Spleen (tissue), 11 donors: Measurements from ENCODE around the gene WNT2B. TPM values are rescaled to one million over a fixed set of nuclear protein-coding genes. Genes with fewer than 3 reads are reported as not detected.

Experiments used
- DNase-seq: peaks from one replicate; pipeline ENCODE4 v3.0.0-alpha.2; 2020
- H3K27ac ChIP-seq, 8 donors: fragments of 200-600 bp; sonication (generic) in 7 of 8; 1 replicate in 4 of 8; 2 replicates in 4 of 8; pipeline versions ENCODE4 v1.5.0 to v1.8.0; 2016 to 2021; ENCODE audit warnings: inconsistent platforms in 4 of 8, mild to moderate bottlenecking in 4 of 8, moderate library complexity in 1 of 8
- H3K27me3 ChIP-seq, 7 donors: fragments of 200-600 bp; sonication (generic) in 6 of 7; replicated peaks in 1 of 7; 1 replicate in 4 of 7; 2 replicates in 3 of 7; pipeline versions ENCODE4 v1.5.0 to v1.8.0; 2016 to 2021; ENCODE audit warnings: inconsistent platforms in 3 of 7, mild to moderate bottlenecking in 1 of 7
- H3K36me3 ChIP-seq, 6 donors: fragments of 200-600 bp; sonication (generic) in 5 of 6; 1 replicate in 4 of 6; 2 replicates in 2 of 6; pipeline versions ENCODE4 v1.5.0 to v1.8.0; 2016 to 2021; ENCODE audit warnings: inconsistent platforms in 2 of 6
- H3K4me1 ChIP-seq, 6 donors: fragments of 200-600 bp; sonication (generic) in 5 of 6; 1 replicate in 3 of 6; 2 replicates in 3 of 6; pipeline versions ENCODE4 v1.5.0 to v1.8.0; 2016 to 2021; ENCODE audit warnings: inconsistent platforms in 3 of 6
- H3K4me3 ChIP-seq, 8 donors: fragments of 200-600 bp; sonication (generic) in 7 of 8; 1 replicate in 4 of 8; 2 replicates in 4 of 8; pipeline versions ENCODE4 v1.5.0 to v1.8.0; 2016 to 2021; ENCODE audit warnings: inconsistent platforms in 4 of 8, mild to moderate bottlenecking in 4 of 8, moderate library complexity in 2 of 8
- H3K9me3 ChIP-seq, 8 donors: fragments of 200-600 bp; sonication (generic) in 7 of 8; 1 replicate in 4 of 8; 2 replicates in 4 of 8; pipeline versions ENCODE4 v1.5.0 to v1.8.0; 2016 to 2021; ENCODE audit warnings: inconsistent platforms in 4 of 8
- CTCF ChIP-seq, 11 experiments: fragments of 200-600 bp in 7 of 11; fragments of 450-650 bp in 4 of 11; sonication (generic) in 4 of 11; IDR thresholded peaks in 8 of 11; conservative IDR thresholded peaks in 3 of 11; 1 replicate in 7 of 11; 2 replicates in 4 of 11; pipeline versions ENCODE4 v1.4.0 to v1.8.0; 2016 to 2021; ENCODE audit warnings: antibody characterized with exemption in 11 of 11, inconsistent platforms in 4 of 11, mild to moderate bottlenecking in 1 of 11
- POLR2A ChIP-seq, 3 donors: fragments of 450-650 bp; IDR thresholded peaks; one replicate each; pipeline ENCODE4 v1.5.1; 2017; ENCODE audit warnings: antibody characterized with exemption in 3 of 3, mild to moderate bottlenecking in 1 of 3
- POLR2AphosphoS5 ChIP-seq, 3 donors: sonication (generic); formaldehyde crosslinking; IDR thresholded peaks; one replicate each; pipeline ENCODE4 v1.5.1; 2017; ENCODE audit warnings: antibody characterized with exemption in 3 of 3
- WGBS, 5 donors: extraction: QIAGEN DNeasy Blood & Tissue Kit in 3 of 5; methylation state at CpG; one replicate each; pipeline versions ENCODE4 v1.1.5 to v1.1.7; 2013 to 2018; 5-methylcytosine and 5-hydroxymethylcytosine counted together
- intact Hi-C: fragments of 100-400 bp; cut with DNase I; formaldehyde crosslinking; loops from one replicate; pipeline ENCODE4 v1.15.0; 2023; ENCODE audit warnings: low total_unique reads
- polyA plus RNA-seq, 3 donors: library from polyadenylated mRNA; stranded (reverse); fragments of 200-250 nt; gene quantifications; one replicate each; pipeline ENCODE4 v1.2.1, GENCODE V29; 2013
- total RNA-seq, 7 donors: library from RNA; depleted of rRNA in 3 of 7; stranded (reverse); fragments of >200 nt in 3 of 7; fragmentation: NEBNext Ultra II Directional in 4 of 7; extraction: Animal tissue kit (Norgen Biotek cat#: 25700) in 4 of 7; gene quantifications; one replicate each; pipeline versions ENCODE4 v1.1.0 to v1.2.1, GENCODE V29; 2016 to 2021
- donor health status: healthy with polysubstance abuse.
- donor health status: DM: no; HTN: no; CAD: no; lungs with moderate emphysema.
- donor health status: DM: no; HTN: no; CAD: no.
- donor health status: Bipolar disorder and iron deficiency.
- donor health status: healthy.
- donor health status: DM: no; HTN: no; CAD: no.
- donor health status: DM: yes; HTN: yes; CAD: no.

WNT2B gene
- total and polyA plus RNA-seq, 10 donors: 0.36 to 5.8 (median 1.1) TPM

- WGBS, 5 donors: 91 to 100% (median 95%) methylated on average over 2 of the region's 2 CpGs
- Histone ChIP-seq H3K36me3 (peaks cover 0 to 74% (median 15%) of the 10 kb centered on the region in 6 donors), H3K27ac (no peak overlapping the region), H3K4me3 (no peak overlapping the region), H3K4me1 (no peaks in the 10 kb centered on the region), H3K9me3 (no peaks in the 10 kb centered on the region), H3K27me3 (no peaks in the 10 kb centered on the region)
- intact Hi-C loops: no loop called here
- no peak for DNase-seq
- TF ChIP-seq CTCF (IDR thresholded peaks at IDR 0.05 in 8 of 11, conservative IDR thresholded peaks at IDR 0.05 in 3 of 11): no peak
- no peak for TF ChIP-seq POLR2AphosphoS5 (IDR thresholded peaks at IDR 0.05)
- no peak for TF ChIP-seq POLR2A (IDR thresholded peaks at IDR 0.05)
These were observed 27.8 kb downstream of the WNT2B start for GRCh38 chr1:112536561-112536960.

- peaks cover 0 to 81% (median 17%) of the 10 kb centered on the region in 6 donors for H3K36me3 ChIP-seq
- no peak for DNase-seq
- H3K27ac ChIP-seq: no peak overlapping the region
- no peak overlapping the region for H3K4me3 ChIP-seq
- H3K4me1 ChIP-seq: no peaks in the 10 kb centered on the region
- H3K27me3 ChIP-seq: no peaks in the 10 kb centered on the region
- intact Hi-C loops: no loop called here
- TF ChIP-seq CTCF (IDR thresholded peaks at IDR 0.05 in 8 of 11, conservative IDR thresholded peaks at IDR 0.05 in 3 of 11) (no peak), POLR2A (IDR thresholded peaks at IDR 0.05) (no peak), POLR2AphosphoS5 (IDR thresholded peaks at IDR 0.05) (no peak)
- H3K9me3 ChIP-seq: no peaks in the 10 kb centered on the region
These were observed 28.7 kb downstream of the WNT2B start for GRCh38 chr1:112537456-112537855.

- Histone ChIP-seq H3K4me1 (no peaks in the 10 kb centered on the region), H3K27ac (no peak overlapping the region), H3K9me3 (no peaks in the 10 kb centered on the region), H3K36me3 (peaks cover 0 to 83% (median 17%) of the 10 kb centered on the region in 6 donors), H3K27me3 (no peaks in the 10 kb centered on the region), H3K4me3 (no peak overlapping the region)
- no peak for DNase-seq
- TF ChIP-seq POLR2A (IDR thresholded peaks at IDR 0.05): no peak
- intact Hi-C loops: no loop called here
- 89 to 95% (median 93%) methylated on average over 3 of the region's 3 CpGs for WGBS, 5 donors
These were observed 30.1 kb downstream of the WNT2B start for GRCh38 chr1:112538883-112539282.

- no peak overlapping the region for H3K4me3 ChIP-seq
- H3K36me3 ChIP-seq: peaks cover 0 to 72% (median 17%) of the 10 kb centered on the region in 6 donors
- H3K27ac ChIP-seq: no peak overlapping the region
- no peaks in the 10 kb centered on the region for H3K4me1 ChIP-seq
- no peak for DNase-seq
- no peaks in the 10 kb centered on the region for H3K9me3 ChIP-seq
- TF ChIP-seq CTCF (IDR thresholded peaks at IDR 0.05 in 8 of 11, conservative IDR thresholded peaks at IDR 0.05 in 3 of 11) (no peak), POLR2A (IDR thresholded peaks at IDR 0.05) (no peak), POLR2AphosphoS5 (IDR thresholded peaks at IDR 0.05) (no peak)
- 0 to 70% (median 56%) methylated on average over 1 of the region's 1 CpG for WGBS, 5 donors
- intact Hi-C loops: no loop called here
- H3K27me3 ChIP-seq: no peaks in the 10 kb centered on the region
These were observed 31.5 kb downstream of the WNT2B start for GRCh38 chr1:112540226-112540794.

- Histone ChIP-seq H3K4me1 (no peaks in the 10 kb centered on the region), H3K36me3 (peaks cover 0 to 76% (median 17%) of the 10 kb centered on the region in 6 donors), H3K4me3 (no peak overlapping the region), H3K27ac (no peak overlapping the region), H3K27me3 (no peaks in the 10 kb centered on the region), H3K9me3 (no peaks in the 10 kb centered on the region)
- no peak for DNase-seq
- TF ChIP-seq POLR2AphosphoS5 (IDR thresholded peaks at IDR 0.05): no peak
- no peak for TF ChIP-seq POLR2A (IDR thresholded peaks at IDR 0.05)
- no peak for TF ChIP-seq CTCF (IDR thresholded peaks at IDR 0.05 in 8 of 11, conservative IDR thresholded peaks at IDR 0.05 in 3 of 11)
- intact Hi-C loops: no loop called here
- 39 to 98% (median 69%) methylated on average over 1 of the region's 1 CpG for WGBS, 5 donors
These were observed 32.5 kb downstream of the WNT2B start for GRCh38 chr1:112541299-112541698.
